ENCODE measurements around the gene OR4D9. TPM values are rescaled to one million over a fixed set of nuclear protein-coding genes. Genes with fewer than 3 reads are reported as not detected.
"Not testable (repeated sequence)": the region's sequence is repeated elsewhere in the genome, so short reads cannot be mapped to it uniquely, and the experiment has no call there.

Gene OR4D9
- not detected for total RNA-seq

DNA sequence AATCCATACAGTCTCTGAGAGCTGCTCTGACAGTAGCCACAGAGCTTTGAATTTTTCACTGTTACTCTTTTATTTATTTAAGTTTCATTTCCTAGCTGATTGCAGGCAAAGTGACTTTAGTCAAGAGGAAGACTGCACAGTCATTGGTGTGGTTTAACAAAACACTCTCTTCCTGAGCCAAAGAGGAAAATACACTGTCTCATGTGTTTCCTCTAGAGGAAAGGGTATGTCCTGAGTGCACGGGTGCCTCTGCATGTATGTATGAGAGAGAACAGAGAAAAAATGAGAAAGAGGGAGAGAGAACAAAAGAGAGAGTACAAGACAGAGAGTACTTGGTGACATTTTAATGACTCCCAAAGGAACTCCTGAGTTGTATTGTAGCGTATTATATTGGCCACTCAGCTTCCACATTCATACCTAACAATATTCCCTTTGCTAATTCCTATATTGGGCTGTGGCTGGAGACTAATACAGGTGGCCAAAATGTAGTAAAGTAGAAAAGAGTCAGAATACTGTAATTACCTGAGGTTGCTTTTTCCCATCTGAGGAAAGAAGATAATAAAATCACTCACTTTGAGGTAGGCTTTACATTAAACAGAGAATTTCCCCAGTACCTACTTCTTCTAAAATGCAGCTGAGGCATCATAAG, at the start of gene OR4D9:
Gene OR4D9 (plus strand): TSS at position 599 of the 649 bp plus-strand sequence. CDS start 3,374 bp downstream, outside the sequence.
- Histone ChIP-seq H3K36me3 (ENCODE audit: control insufficient read depth in 3 of 3, insufficient read depth in 3 of 3, low read length in 3 of 3) (no peaks in the 10 kb centered on the region), H3K4me3 (ENCODE audit: low read length in 3 of 3) (no peak within 1 kb of the TSS), H3K27ac (ENCODE audit: low read depth, low read length) (no peak within 1 kb of the TSS), H3K9me3 (ENCODE audit: control insufficient read depth in 3 of 3, low read length in 3 of 3) (no peaks in the 10 kb centered on the region), H3K4me1 (ENCODE audit: control insufficient read depth in 3 of 3, insufficient read depth in 3 of 3, low read length in 3 of 3) (no peaks in the 10 kb centered on the region), H3K27me3 (ENCODE audit: control insufficient read depth in 3 of 3, insufficient read depth in 3 of 3, low read length in 3 of 3) (no peaks in the 10 kb centered on the region), H3K9ac (ENCODE audit: low read depth in 1 of 3, low read length in 3 of 3) (no peak within 1 kb of the TSS)

GRCh38 chr11:59463190-59463641, 48.1 kb upstream of the OR4D9 start:
- no peak overlapping the region for H3K27ac ChIP-seq (ENCODE audit: low read depth, low read length)
- no peak overlapping the region for H3K9ac ChIP-seq (ENCODE audit: low read depth in 1 of 3, low read length in 3 of 3)
- no peaks in the 10 kb centered on the region for H3K36me3 ChIP-seq (ENCODE audit: control insufficient read depth in 3 of 3, insufficient read depth in 3 of 3, low read length in 3 of 3)
- H3K9me3 ChIP-seq (ENCODE audit: control insufficient read depth in 3 of 3, low read length in 3 of 3): no peaks in the 10 kb centered on the region
- no peaks in the 10 kb centered on the region for H3K4me1 ChIP-seq (ENCODE audit: control insufficient read depth in 3 of 3, insufficient read depth in 3 of 3, low read length in 3 of 3)
- H3K27me3 ChIP-seq (ENCODE audit: control insufficient read depth in 3 of 3, insufficient read depth in 3 of 3, low read length in 3 of 3): no peaks in the 10 kb centered on the region
- no peak overlapping the region for H3K4me3 ChIP-seq (ENCODE audit: low read length in 3 of 3)

GRCh38 chr11:59473015-59473414, 38.3 kb upstream of the OR4D9 start, which contains the start of gene OR4D10:
Gene OR4D10 (plus strand): TSS chr11:59473315. CDS start chr11:59477430, 4,115 bp downstream.
- Histone ChIP-seq H3K27ac (ENCODE audit: low read depth, low read length) (no peak within 1 kb of the TSS), H3K4me3 (ENCODE audit: low read length in 3 of 3) (no peak within 1 kb of the TSS), H3K36me3 (ENCODE audit: control insufficient read depth in 3 of 3, insufficient read depth in 3 of 3, low read length in 3 of 3) (no peaks in the 10 kb centered on the region), H3K4me1 (ENCODE audit: control insufficient read depth in 3 of 3, insufficient read depth in 3 of 3, low read length in 3 of 3) (no peaks in the 10 kb centered on the region), H3K9ac (ENCODE audit: low read depth in 1 of 3, low read length in 3 of 3) (no peak within 1 kb of the TSS), H3K9me3 (ENCODE audit: control insufficient read depth in 3 of 3, low read length in 3 of 3) (no peaks in the 10 kb centered on the region), H3K27me3 (ENCODE audit: control insufficient read depth in 3 of 3, insufficient read depth in 3 of 3, low read length in 3 of 3) (no peaks in the 10 kb centered on the region)

GRCh38 chr11:59475176-59475575, 36.2 kb upstream of the OR4D9 start:
- peaks cover 0 to 2% (median 0%) of the 10 kb centered on the region in 3 donors for H3K27me3 ChIP-seq (ENCODE audit: control insufficient read depth in 3 of 3, insufficient read depth in 3 of 3, low read length in 3 of 3)
- H3K4me3 ChIP-seq (ENCODE audit: low read length in 3 of 3): no peak overlapping the region
- H3K9ac ChIP-seq (ENCODE audit: low read depth in 1 of 3, low read length in 3 of 3): no peak overlapping the region
- no peaks in the 10 kb centered on the region for H3K4me1 ChIP-seq (ENCODE audit: control insufficient read depth in 3 of 3, insufficient read depth in 3 of 3, low read length in 3 of 3)
- H3K9me3 ChIP-seq (ENCODE audit: control insufficient read depth in 3 of 3, low read length in 3 of 3): no peaks in the 10 kb centered on the region
- no peaks in the 10 kb centered on the region for H3K36me3 ChIP-seq (ENCODE audit: control insufficient read depth in 3 of 3, insufficient read depth in 3 of 3, low read length in 3 of 3)
- no peak overlapping the region for H3K27ac ChIP-seq (ENCODE audit: low read depth, low read length)

DNA sequence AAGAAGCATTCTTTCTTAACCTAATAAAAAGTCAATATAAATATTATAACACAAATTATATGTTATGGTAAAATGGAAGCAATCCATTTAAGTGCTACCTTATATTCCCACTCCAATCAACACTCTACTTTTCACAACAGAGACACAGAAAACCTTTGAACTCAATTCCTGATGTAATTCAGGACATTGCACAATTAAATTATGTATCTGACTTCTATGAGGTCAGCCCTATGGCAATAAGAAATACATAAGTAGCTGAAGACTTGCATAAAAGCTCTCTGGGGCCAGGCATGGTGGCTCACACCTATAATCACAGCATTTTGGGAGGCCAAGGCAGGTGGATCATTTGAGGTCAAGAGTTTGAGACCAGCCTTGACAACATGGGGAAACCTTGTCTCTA, 31.4 kb upstream of the OR4D9 start:
- H3K27me3 ChIP-seq (ENCODE audit: control insufficient read depth in 3 of 3, insufficient read depth in 3 of 3, low read length in 3 of 3): peaks cover 0 to 2% (median 0%) of the 10 kb centered on the region in 3 donors
- no peaks in the 10 kb centered on the region for H3K36me3 ChIP-seq (ENCODE audit: control insufficient read depth in 3 of 3, insufficient read depth in 3 of 3, low read length in 3 of 3)
- H3K9me3 ChIP-seq (ENCODE audit: control insufficient read depth in 3 of 3, low read length in 3 of 3): no peaks in the 10 kb centered on the region
- no peak overlapping the region for H3K27ac ChIP-seq (ENCODE audit: low read depth, low read length)
- H3K4me1 ChIP-seq (ENCODE audit: control insufficient read depth in 3 of 3, insufficient read depth in 3 of 3, low read length in 3 of 3): no peaks in the 10 kb centered on the region
- H3K9ac ChIP-seq (ENCODE audit: low read depth in 1 of 3, low read length in 3 of 3): no peak overlapping the region
- H3K4me3 ChIP-seq (ENCODE audit: low read length in 3 of 3): no peak overlapping the region

DNA sequence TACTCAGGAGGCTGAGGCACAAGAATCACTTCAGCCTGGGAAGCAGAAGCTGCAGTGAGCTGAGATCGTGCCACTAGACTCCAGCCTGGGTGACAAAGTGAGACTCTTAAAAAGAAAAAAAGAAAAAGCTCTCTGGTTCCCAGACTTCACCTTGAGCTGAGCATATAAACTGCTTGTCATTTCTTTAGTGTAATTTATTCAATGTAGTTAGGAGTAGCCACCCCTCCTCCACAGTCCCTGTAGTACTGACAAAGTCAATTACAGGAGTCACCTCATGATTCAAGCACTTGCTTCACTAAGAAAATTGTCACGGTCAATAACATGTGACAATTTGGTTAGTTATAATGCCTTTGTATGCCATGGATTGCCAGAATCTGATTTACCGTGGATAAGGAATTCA, 31.0 kb upstream of the OR4D9 start:
- Histone ChIP-seq H3K27me3 (ENCODE audit: control insufficient read depth in 3 of 3, insufficient read depth in 3 of 3, low read length in 3 of 3) (peaks cover 0 to 2% (median 0%) of the 10 kb centered on the region in 3 donors), H3K4me3 (ENCODE audit: low read length in 3 of 3) (no peak overlapping the region), H3K27ac (ENCODE audit: low read depth, low read length) (no peak overlapping the region), H3K9ac (ENCODE audit: low read depth in 1 of 3, low read length in 3 of 3) (no peak overlapping the region), H3K36me3 (ENCODE audit: control insufficient read depth in 3 of 3, insufficient read depth in 3 of 3, low read length in 3 of 3) (no peaks in the 10 kb centered on the region), H3K4me1 (ENCODE audit: control insufficient read depth in 3 of 3, insufficient read depth in 3 of 3, low read length in 3 of 3) (no peaks in the 10 kb centered on the region), H3K9me3 (ENCODE audit: control insufficient read depth in 3 of 3, low read length in 3 of 3) (no peaks in the 10 kb centered on the region)

DNA sequence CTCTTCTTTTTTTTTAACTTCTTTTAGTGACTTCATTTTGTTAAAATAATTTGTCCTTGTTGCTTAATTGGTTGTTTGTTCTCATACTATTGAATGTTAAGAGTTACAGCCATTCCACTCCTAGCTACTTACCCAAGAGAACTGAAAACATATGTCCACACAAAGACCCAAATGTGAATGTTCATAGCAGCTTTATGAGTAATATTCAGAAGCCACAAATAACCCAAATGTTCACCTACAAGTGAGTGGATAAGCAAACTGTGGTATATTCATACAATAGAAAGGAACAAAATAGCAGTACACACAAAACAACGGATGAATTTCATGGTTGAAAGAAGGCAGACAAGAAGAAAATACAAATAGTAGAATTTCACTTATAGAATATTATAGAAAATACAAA, 9.4 kb upstream of the OR4D9 start:
- H3K4me3 ChIP-seq (ENCODE audit: low read length in 3 of 3): no peak overlapping the region
- H3K9ac ChIP-seq (ENCODE audit: low read depth in 1 of 3, low read length in 3 of 3): no peak overlapping the region
- no peaks in the 10 kb centered on the region for H3K4me1 ChIP-seq (ENCODE audit: control insufficient read depth in 3 of 3, insufficient read depth in 3 of 3, low read length in 3 of 3)
- H3K27ac ChIP-seq (ENCODE audit: low read depth, low read length): no peak overlapping the region
- H3K36me3 ChIP-seq (ENCODE audit: control insufficient read depth in 3 of 3, insufficient read depth in 3 of 3, low read length in 3 of 3): no peaks in the 10 kb centered on the region
- H3K27me3 ChIP-seq (ENCODE audit: control insufficient read depth in 3 of 3, insufficient read depth in 3 of 3, low read length in 3 of 3): no peaks in the 10 kb centered on the region
- H3K9me3 ChIP-seq (ENCODE audit: control insufficient read depth in 3 of 3, low read length in 3 of 3): no peaks in the 10 kb centered on the region

DNA sequence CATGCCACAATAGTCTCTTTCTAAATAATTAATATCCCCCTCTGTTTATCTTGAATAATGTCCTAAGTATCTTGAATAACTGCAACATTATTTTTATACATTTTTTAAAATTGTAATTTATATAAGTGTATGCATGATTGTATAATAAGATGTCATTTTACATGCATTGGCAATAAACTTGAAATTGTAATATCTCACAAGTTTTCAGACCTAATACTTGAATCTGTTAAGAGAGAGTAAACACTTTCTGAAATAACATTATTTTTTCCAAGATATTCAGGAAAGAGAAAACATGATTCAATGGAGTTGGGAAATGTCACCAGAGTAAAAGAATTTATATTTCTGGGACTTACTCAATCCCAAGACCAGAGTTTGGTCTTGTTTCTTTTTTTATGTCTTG, 8.1 kb upstream of the OR4D9 start, which contains the start of gene OR4D11:
Gene OR4D11 (plus strand): TSS at position 301 of the 400 bp plus-strand sequence. CDS start 0 bp downstream, at position 301.
- no peaks in the 10 kb centered on the region for H3K27me3 ChIP-seq (ENCODE audit: control insufficient read depth in 3 of 3, insufficient read depth in 3 of 3, low read length in 3 of 3)
- no peak within 1 kb of the TSS for H3K27ac ChIP-seq (ENCODE audit: low read depth, low read length)
- no peaks in the 10 kb centered on the region for H3K4me1 ChIP-seq (ENCODE audit: control insufficient read depth in 3 of 3, insufficient read depth in 3 of 3, low read length in 3 of 3)
- no peaks in the 10 kb centered on the region for H3K9me3 ChIP-seq (ENCODE audit: control insufficient read depth in 3 of 3, low read length in 3 of 3)
- H3K4me3 ChIP-seq (ENCODE audit: low read length in 3 of 3): no peak within 1 kb of the TSS
- H3K36me3 ChIP-seq (ENCODE audit: control insufficient read depth in 3 of 3, insufficient read depth in 3 of 3, low read length in 3 of 3): no peaks in the 10 kb centered on the region
- no peak within 1 kb of the TSS for H3K9ac ChIP-seq (ENCODE audit: low read depth in 1 of 3, low read length in 3 of 3)

DNA sequence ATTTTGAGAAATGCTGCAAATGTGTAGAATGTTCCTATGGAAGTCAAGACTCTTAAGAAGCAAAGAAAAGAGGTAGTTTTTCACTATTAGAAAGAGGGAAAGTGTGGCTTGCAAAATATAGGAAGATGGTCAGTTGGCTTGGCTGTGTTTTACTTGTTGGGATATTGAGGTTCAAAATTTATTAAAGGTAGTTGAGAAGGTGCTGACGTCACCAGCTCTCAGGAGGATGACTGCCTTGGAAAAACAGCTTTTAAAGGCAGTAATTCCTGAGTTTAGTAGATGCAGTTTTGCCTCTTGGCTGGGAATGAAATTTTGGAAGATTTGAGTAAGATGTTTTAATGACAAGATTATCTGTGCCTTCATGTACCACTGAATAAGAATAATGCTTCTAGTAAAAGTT, 336 bp downstream of the OR4D9 start:
- Histone ChIP-seq H3K4me1 (ENCODE audit: control insufficient read depth in 3 of 3, insufficient read depth in 3 of 3, low read length in 3 of 3) (no peaks in the 10 kb centered on the region), H3K27me3 (ENCODE audit: control insufficient read depth in 3 of 3, insufficient read depth in 3 of 3, low read length in 3 of 3) (no peaks in the 10 kb centered on the region), H3K36me3 (ENCODE audit: control insufficient read depth in 3 of 3, insufficient read depth in 3 of 3, low read length in 3 of 3) (no peaks in the 10 kb centered on the region)

GRCh38 chr11:59520139-59520538, 8.8 kb downstream of the OR4D9 start:
- not testable (repeated sequence) for H3K27ac ChIP-seq (ENCODE audit: low read depth, low read length); H3K9me3 ChIP-seq (ENCODE audit: control insufficient read depth in 3 of 3, low read length in 3 of 3); H3K36me3 ChIP-seq (ENCODE audit: control insufficient read depth in 3 of 3, insufficient read depth in 3 of 3, low read length in 3 of 3); H3K4me3 ChIP-seq (ENCODE audit: low read length in 3 of 3); H3K4me1 ChIP-seq (ENCODE audit: control insufficient read depth in 3 of 3, insufficient read depth in 3 of 3, low read length in 3 of 3); H3K9ac ChIP-seq (ENCODE audit: low read depth in 1 of 3, low read length in 3 of 3); H3K27me3 ChIP-seq (ENCODE audit: control insufficient read depth in 3 of 3, insufficient read depth in 3 of 3, low read length in 3 of 3)

More for the DNA sequence above, 336 bp downstream of the OR4D9 start:
- Histone ChIP-seq H3K27ac (ENCODE audit: low read depth, low read length) (no peak overlapping the region), H3K4me3 (ENCODE audit: low read length in 3 of 3) (no peak overlapping the region), H3K9ac (ENCODE audit: low read depth in 1 of 3, low read length in 3 of 3) (no peak overlapping the region), H3K9me3 (ENCODE audit: control insufficient read depth in 3 of 3, low read length in 3 of 3) (no peaks in the 10 kb centered on the region)
